Spleen (tissue), 11 donors: ENCODE data around the gene BTN1A1. TPM values are rescaled to one million over a fixed set of nuclear protein-coding genes. Genes with fewer than 3 reads are reported as not detected.

Source experiments
- DNase-seq: peaks from one replicate; pipeline ENCODE4 v3.0.0-alpha.2; 2020
- H3K27ac ChIP-seq, 8 donors: fragments of 200-600 bp; sonication (generic) in 7 of 8; 1 replicate in 4 of 8; 2 replicates in 4 of 8; pipeline versions ENCODE4 v1.5.0 to v1.8.0; 2016 to 2021; ENCODE audit warnings: inconsistent platforms in 4 of 8, mild to moderate bottlenecking in 4 of 8, moderate library complexity in 1 of 8
- H3K27me3 ChIP-seq, 7 donors: fragments of 200-600 bp; sonication (generic) in 6 of 7; replicated peaks in 1 of 7; 1 replicate in 4 of 7; 2 replicates in 3 of 7; pipeline versions ENCODE4 v1.5.0 to v1.8.0; 2016 to 2021; ENCODE audit warnings: inconsistent platforms in 3 of 7, mild to moderate bottlenecking in 1 of 7
- H3K36me3 ChIP-seq, 6 donors: fragments of 200-600 bp; sonication (generic) in 5 of 6; 1 replicate in 4 of 6; 2 replicates in 2 of 6; pipeline versions ENCODE4 v1.5.0 to v1.8.0; 2016 to 2021; ENCODE audit warnings: inconsistent platforms in 2 of 6
- H3K4me1 ChIP-seq, 6 donors: fragments of 200-600 bp; sonication (generic) in 5 of 6; 1 replicate in 3 of 6; 2 replicates in 3 of 6; pipeline versions ENCODE4 v1.5.0 to v1.8.0; 2016 to 2021; ENCODE audit warnings: inconsistent platforms in 3 of 6
- H3K4me3 ChIP-seq, 8 donors: fragments of 200-600 bp; sonication (generic) in 7 of 8; 1 replicate in 4 of 8; 2 replicates in 4 of 8; pipeline versions ENCODE4 v1.5.0 to v1.8.0; 2016 to 2021; ENCODE audit warnings: inconsistent platforms in 4 of 8, mild to moderate bottlenecking in 4 of 8, moderate library complexity in 2 of 8
- H3K9me3 ChIP-seq, 8 donors: fragments of 200-600 bp; sonication (generic) in 7 of 8; 1 replicate in 4 of 8; 2 replicates in 4 of 8; pipeline versions ENCODE4 v1.5.0 to v1.8.0; 2016 to 2021; ENCODE audit warnings: inconsistent platforms in 4 of 8
- CTCF ChIP-seq, 11 experiments: fragments of 200-600 bp in 7 of 11; fragments of 450-650 bp in 4 of 11; sonication (generic) in 4 of 11; IDR thresholded peaks in 8 of 11; conservative IDR thresholded peaks in 3 of 11; 1 replicate in 7 of 11; 2 replicates in 4 of 11; pipeline versions ENCODE4 v1.4.0 to v1.8.0; 2016 to 2021; ENCODE audit warnings: antibody characterized with exemption in 11 of 11, inconsistent platforms in 4 of 11, mild to moderate bottlenecking in 1 of 11
- POLR2A ChIP-seq, 3 donors: fragments of 450-650 bp; IDR thresholded peaks; one replicate each; pipeline ENCODE4 v1.5.1; 2017; ENCODE audit warnings: antibody characterized with exemption in 3 of 3, mild to moderate bottlenecking in 1 of 3
- POLR2AphosphoS5 ChIP-seq, 3 donors: sonication (generic); formaldehyde crosslinking; IDR thresholded peaks; one replicate each; pipeline ENCODE4 v1.5.1; 2017; ENCODE audit warnings: antibody characterized with exemption in 3 of 3
- WGBS, 5 donors: extraction: QIAGEN DNeasy Blood & Tissue Kit in 3 of 5; methylation state at CpG; one replicate each; pipeline versions ENCODE4 v1.1.5 to v1.1.7; 2013 to 2018; 5-methylcytosine and 5-hydroxymethylcytosine counted together
- intact Hi-C: fragments of 100-400 bp; cut with DNase I; formaldehyde crosslinking; loops from one replicate; pipeline ENCODE4 v1.15.0; 2023; ENCODE audit warnings: low total_unique reads
- polyA plus RNA-seq, 3 donors: library from polyadenylated mRNA; stranded (reverse); fragments of 200-250 nt; gene quantifications; one replicate each; pipeline ENCODE4 v1.2.1, GENCODE V29; 2013
- total RNA-seq, 7 donors: library from RNA; depleted of rRNA in 3 of 7; stranded (reverse); fragments of >200 nt in 3 of 7; fragmentation: NEBNext Ultra II Directional in 4 of 7; extraction: Animal tissue kit (Norgen Biotek cat#: 25700) in 4 of 7; gene quantifications; one replicate each; pipeline versions ENCODE4 v1.1.0 to v1.2.1, GENCODE V29; 2016 to 2021
- donor health status: healthy with polysubstance abuse.
- donor health status: DM: no; HTN: no; CAD: no; lungs with moderate emphysema.
- donor health status: DM: no; HTN: no; CAD: no.
- donor health status: Bipolar disorder and iron deficiency.
- donor health status: healthy.
- donor health status: DM: no; HTN: no; CAD: no.
- donor health status: DM: yes; HTN: yes; CAD: no.

The BTN1A1 gene
- total and polyA plus RNA-seq, 10 donors = 0.23 to 1.1 (median 0.35) TPM

- Histone ChIP-seq H3K27me3 (no peaks in the 10 kb centered on the region), H3K9me3 (no peaks in the 10 kb centered on the region), H3K4me1 (peaks cover 14 to 50% (median 43%) of the 10 kb centered on the region in 6 donors), H3K4me3 (peak overlapping the region; percentile 36 to 75 (median 48)), H3K36me3 (no peaks in the 10 kb centered on the region), H3K27ac (peak overlapping the region; percentile 72 to 87 (median 82))
- 0 to 1% (median 0%) methylated on average over 19 of the region's 19 CpGs for WGBS, 5 donors
- intact Hi-C loops = no loop called here
- TF ChIP-seq CTCF (IDR thresholded peaks at IDR 0.05 in 8 of 11, conservative IDR thresholded peaks at IDR 0.05 in 3 of 11) (no peak), POLR2A (IDR thresholded peaks at IDR 0.05) (no peak), POLR2AphosphoS5 (IDR thresholded peaks at IDR 0.05) (no peak)
- DNase-seq = peak; percentile 80
Observed at GRCh38 chr6:26553635-26554446, 53.7 kb downstream of the BTN1A1 start.

GRCh38 chr6:26554447-26554696 is 54.3 kb downstream of the BTN1A1 start:
- no peak for DNase-seq
- TF ChIP-seq POLR2AphosphoS5 (IDR thresholded peaks at IDR 0.05) (no peak), POLR2A (IDR thresholded peaks at IDR 0.05) (no peak), CTCF (IDR thresholded peaks at IDR 0.05 in 8 of 11, conservative IDR thresholded peaks at IDR 0.05 in 3 of 11) (no peak)
- H3K4me1 ChIP-seq = peaks cover 14 to 50% (median 42%) of the 10 kb centered on the region in 6 donors
- no peaks in the 10 kb centered on the region for H3K27me3 ChIP-seq
- no peaks in the 10 kb centered on the region for H3K9me3 ChIP-seq
- no peaks in the 10 kb centered on the region for H3K36me3 ChIP-seq
- intact Hi-C loops = no loop called here
- H3K27ac ChIP-seq = peak overlapping the region; percentile 72 to 87 (median 82)
- WGBS, 5 donors = 5 to 20% (median 18%) methylated on average over 1 of the region's 1 CpG
- H3K4me3 ChIP-seq = peak overlapping the region in 7 of 8 donors; percentile 25 to 75 (median 49)

GRCh38 chr6:26554697-26555504 is 54.8 kb downstream of the BTN1A1 start:
- Histone ChIP-seq H3K4me1 (peaks cover 14 to 48% (median 38%) of the 10 kb centered on the region in 6 donors), H3K27ac (peak overlapping the region; percentile 72 to 87 (median 82)), H3K9me3 (no peaks in the 10 kb centered on the region), H3K4me3 (peak overlapping the region; percentile 4 to 75 (median 46)), H3K27me3 (no peaks in the 10 kb centered on the region), H3K36me3 (no peaks in the 10 kb centered on the region)
- TF ChIP-seq POLR2A (IDR thresholded peaks at IDR 0.05) (no peak), POLR2AphosphoS5 (IDR thresholded peaks at IDR 0.05) (no peak), CTCF (IDR thresholded peaks at IDR 0.05 in 8 of 11, conservative IDR thresholded peaks at IDR 0.05 in 3 of 11) (no peak)
- intact Hi-C loops = no loop called here
- WGBS, 5 donors = 6 to 15% (median 8%) methylated on average over 27 of the region's 27 CpGs
- no peak for DNase-seq
